Prostate gland (tissue), 2 donors: Measurements from ENCODE around the gene COL9A3.
"Not testable (repeated sequence)": the region's sequence is repeated elsewhere in the genome, so short reads cannot be mapped to it uniquely, and the experiment has no call there.

Experiments used
- POLR2AphosphoS5 ChIP-seq: sonication (generic); formaldehyde crosslinking; IDR thresholded peaks from one replicate; pipeline ENCODE4 v1.6.1; 2017; ENCODE audit warnings: antibody characterized with exemption
- TF ChIP-seq, protein P1 (sequence below), 4 experiments: fragments of 200-600 bp in 2 of 4; fragments of 450-650 bp in 2 of 4; sonication (generic) in 2 of 4; IDR thresholded peaks; 1 replicate in 3 of 4; 2 replicates in 1 of 4; pipeline ENCODE4 v1.5.1; 2016 to 2019; ENCODE audit warnings: antibody characterized with exemption in 4 of 4, mild to moderate bottlenecking in 2 of 4, moderate library complexity in 2 of 4

DNA sequence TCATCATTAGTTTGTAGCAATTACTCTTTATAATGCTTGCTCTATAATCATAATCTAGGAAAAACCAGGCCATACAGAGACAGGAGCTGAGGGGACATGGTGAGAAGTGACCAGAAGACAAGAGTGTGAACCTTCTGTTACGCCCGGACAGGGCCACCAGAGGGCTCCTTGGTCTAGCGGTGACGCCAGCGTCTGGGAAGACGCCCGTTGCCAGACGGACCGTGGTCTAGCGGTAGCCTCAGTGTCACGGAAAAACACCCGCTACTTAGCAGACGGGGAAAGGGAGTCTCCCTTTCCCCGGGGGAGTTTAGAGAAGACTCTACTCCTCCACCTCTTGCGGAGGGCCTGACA, 56.8 kb downstream of the COL9A3 start:
- TF ChIP-seq, protein P1, sequence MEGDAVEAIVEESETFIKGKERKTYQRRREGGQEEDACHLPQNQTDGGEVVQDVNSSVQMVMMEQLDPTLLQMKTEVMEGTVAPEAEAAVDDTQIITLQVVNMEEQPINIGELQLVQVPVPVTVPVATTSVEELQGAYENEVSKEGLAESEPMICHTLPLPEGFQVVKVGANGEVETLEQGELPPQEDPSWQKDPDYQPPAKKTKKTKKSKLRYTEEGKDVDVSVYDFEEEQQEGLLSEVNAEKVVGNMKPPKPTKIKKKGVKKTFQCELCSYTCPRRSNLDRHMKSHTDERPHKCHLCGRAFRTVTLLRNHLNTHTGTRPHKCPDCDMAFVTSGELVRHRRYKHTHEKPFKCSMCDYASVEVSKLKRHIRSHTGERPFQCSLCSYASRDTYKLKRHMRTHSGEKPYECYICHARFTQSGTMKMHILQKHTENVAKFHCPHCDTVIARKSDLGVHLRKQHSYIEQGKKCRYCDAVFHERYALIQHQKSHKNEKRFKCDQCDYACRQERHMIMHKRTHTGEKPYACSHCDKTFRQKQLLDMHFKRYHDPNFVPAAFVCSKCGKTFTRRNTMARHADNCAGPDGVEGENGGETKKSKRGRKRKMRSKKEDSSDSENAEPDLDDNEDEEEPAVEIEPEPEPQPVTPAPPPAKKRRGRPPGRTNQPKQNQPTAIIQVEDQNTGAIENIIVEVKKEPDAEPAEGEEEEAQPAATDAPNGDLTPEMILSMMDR (IDR thresholded peaks at IDR 0.05) = peak in 3 of 4 experiments; percentile 42 to 76 (median 69)
- TF ChIP-seq POLR2AphosphoS5 = not testable (repeated sequence)
